NCI-H524 (cell line): ENCODE data around the gene STAB2.
A peak's percentile ranks its signal among the peaks of the same experiment; 100 is the strongest.

Experiments
- DNase-seq, 2 experiments: peaks; one replicate each; lab custom pipeline; 2025; lab: John Stamatoyannopoulos, UW

The STAB2 gene

DNA sequence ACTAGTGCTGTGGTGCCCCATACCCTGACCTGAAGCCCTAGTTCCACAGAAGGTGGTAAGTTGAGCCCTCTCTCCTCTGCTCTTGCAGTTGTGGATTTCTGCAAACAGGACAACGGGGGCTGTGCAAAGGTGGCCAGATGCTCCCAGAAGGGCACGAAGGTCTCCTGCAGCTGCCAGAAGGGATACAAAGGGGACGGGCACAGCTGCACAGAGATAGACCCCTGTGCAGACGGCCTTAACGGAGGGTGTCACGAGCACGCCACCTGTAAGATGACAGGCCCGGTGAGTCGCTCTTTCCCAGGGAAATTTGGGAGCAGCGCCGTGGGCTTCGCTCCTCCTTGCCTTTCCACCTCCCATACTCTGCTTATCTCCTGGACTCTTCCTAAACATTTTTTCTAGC is 161.8 kb downstream of the STAB2 start:
- no peak for DNase-seq

DNA sequence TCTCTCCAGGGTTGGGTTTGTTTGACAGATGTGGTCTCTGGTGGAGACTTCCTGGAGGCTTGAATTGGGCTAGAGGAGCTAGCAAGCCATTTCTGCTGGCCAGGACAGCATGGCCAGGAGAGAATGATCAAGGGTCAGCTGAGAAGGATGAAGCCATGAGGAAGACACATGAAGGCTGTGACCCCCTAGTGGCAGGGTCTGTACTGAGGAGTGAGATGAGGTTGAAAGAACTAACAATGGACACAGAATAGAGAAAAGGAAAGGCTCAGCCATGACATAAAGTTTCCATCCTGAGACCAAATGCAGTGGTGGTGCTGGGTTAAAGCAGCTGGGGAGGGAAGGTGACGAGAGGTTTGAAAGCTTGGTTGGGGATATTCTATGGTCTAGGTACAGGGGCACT is 164.1 kb downstream of the STAB2 start:
- DNase-seq, result no peak

DNA sequence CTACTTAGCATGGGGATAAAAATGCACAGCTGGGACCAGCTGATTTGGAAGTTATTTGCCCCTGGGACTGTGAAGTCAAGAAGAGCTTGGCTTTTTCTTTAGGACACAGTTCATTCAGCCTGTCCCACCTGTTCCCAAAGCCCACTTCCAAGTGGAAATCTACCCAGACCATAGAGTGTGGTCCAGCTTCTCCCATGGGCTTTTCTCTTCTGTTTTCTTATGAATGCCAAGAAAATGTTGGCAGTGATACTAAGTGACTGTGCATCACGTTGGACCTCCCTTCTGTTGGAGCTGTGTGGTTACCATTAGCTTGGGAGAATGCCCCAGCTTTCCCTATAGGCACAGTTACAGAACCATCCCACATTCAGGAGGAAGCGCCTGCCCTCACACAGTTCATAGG is 164.5 kb downstream of the STAB2 start:
- DNase-seq, result no peak

DNA sequence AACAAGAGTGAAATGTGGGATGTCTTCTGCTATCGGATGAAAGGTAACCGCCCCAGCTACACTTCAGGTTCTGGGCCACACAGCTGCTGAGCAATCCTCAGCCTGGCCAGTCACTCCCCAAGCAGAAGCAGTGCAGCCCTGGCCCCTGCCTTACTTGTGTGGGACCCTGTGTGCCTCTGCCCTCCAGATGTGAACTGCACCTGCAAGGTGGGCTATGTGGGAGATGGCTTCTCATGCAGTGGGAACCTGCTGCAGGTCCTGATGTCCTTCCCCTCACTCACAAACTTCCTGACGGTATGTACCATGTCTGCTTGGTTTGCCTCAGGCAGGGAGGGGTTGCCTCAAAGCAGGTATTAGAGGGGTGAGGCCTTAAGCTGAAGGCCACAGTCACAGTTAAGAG is 168.4 kb downstream of the STAB2 start:
- no peak for DNase-seq

DNA sequence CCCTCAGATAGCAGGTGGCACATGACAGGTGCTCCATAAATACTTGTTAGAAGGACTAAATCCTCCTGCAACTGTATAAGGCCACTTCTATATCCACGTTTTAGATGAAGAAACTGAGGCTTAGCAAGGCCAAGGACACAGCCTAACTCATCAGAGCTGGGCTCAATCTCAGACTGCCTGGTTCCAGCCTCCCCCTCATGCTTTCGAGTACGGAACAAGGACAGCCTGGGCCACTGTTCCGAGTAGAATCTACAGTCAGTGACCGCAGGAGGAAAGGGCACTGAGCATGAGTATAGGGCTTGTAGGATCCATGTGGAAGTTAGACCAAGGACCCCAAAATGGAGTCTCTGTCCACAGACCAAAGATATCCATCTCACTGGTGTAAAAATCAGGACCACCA is 169.4 kb downstream of the STAB2 start:
- no peak for DNase-seq

DNA sequence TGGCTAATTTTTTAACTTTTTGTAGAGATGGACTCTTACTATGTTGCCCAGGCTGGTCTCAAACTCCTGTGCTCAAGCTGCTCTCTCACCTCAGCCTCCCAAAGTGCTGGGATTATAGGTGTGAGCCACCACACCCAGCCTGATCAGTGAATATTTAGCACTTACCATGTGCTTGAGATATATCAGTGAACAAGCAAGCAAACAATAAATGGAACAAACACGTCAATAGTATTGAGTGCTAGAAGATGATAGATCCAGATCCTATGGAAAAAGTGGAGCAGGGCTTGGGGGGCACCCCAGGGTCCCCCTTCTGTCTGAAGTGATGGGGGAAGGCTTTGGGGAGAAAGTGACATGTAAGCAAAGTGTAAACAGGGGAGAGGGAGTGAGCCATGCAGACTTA is 170.2 kb downstream of the STAB2 start:
- DNase-seq, result no peak

DNA sequence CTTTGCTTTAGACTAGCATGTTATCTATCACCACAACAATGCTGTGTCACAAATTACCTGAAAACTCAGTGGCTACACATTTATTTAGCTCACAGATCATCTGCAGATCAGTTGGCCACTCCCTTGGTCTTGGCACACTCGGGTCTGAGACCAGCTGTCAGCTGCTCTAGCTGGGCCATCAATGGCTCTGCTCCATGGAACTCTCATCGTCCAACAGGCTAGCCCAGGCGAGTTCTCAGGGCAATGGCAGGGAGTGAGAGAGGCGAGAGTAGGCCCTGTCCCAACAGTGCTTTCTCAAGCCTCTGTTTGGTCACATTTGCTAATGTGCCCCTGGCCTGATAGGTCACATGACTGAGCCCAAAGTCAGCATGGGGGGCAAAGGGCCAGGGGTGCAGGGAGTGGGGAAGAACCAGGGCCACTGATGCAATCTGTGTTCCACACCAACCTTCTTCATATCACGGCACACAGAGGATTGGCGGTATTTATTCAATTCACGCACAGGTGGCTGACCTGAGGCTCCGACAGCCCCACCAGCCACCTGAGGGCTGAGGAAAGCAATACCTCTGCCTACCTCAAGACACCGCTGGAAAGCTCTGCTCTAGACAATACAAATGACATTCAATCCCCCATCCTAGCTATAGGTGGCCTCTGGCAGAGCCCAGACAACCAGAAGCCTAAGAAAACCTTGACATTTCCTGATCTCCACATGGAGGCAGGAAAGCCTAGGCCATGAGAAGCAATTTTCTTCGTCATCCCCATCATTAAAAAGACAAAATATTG is 171.4 kb downstream of the STAB2 start:
- DNase-seq, result no peak

DNA sequence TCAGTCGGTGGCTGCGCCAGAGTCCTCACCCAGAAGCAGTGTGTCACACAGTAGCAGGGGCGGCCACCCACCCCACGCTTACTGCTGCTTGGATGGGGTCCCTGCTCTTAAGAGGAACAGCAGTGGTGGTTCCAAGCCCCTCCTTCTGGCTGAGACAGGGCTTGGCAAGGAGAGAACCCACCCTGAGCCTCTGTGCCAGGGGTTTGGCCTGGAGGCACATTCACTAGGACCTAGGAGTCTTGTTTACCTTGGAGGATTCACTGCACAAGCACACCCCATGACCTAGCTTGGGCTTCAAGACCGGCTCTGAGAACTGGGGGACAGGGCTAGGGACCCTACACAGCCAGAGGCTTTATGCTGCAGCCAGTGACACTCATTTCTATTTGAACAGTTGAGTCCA is 175.4 kb downstream of the STAB2 start:
- DNase-seq, result no peak

DNA sequence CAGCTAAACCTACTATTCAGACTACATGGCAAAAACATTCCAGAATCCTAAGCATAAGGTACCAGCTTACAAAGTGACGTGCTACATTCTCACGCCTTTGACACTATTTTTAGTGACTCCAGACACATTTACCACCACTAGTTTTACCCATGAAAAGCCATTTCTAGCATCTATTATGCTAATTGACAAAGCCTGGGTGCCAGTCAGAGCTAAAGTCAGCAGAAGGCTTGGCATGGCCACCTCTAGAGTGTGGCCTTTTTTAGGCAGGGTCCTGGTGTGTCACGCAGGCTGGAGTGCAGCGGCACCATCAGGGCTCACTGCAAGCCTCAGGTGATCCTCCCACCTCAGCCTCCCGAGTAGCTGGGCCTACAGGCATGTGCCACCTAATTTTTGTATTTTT is 178.2 kb downstream of the STAB2 start:
- no peak for DNase-seq

DNA sequence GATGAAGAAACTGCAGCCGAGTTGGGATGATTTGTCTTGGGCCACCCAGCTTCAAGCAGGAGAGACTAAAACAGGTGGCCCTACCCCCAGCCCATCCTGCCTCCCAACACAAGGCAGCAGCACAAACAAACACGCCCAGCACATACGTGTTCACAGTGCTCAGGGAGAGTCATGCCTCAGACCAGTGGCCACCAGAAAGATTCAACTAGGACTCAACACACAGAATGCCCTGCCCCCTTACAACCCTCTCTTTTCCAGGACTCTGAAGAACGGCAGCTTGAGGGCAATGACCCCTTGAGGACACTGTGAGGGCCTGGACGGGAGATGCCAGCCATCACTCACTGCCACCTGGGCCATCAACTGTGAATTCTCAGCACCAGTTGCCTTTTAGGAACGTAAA is 179.0 kb downstream of the STAB2 start:
- no peak for DNase-seq

DNA sequence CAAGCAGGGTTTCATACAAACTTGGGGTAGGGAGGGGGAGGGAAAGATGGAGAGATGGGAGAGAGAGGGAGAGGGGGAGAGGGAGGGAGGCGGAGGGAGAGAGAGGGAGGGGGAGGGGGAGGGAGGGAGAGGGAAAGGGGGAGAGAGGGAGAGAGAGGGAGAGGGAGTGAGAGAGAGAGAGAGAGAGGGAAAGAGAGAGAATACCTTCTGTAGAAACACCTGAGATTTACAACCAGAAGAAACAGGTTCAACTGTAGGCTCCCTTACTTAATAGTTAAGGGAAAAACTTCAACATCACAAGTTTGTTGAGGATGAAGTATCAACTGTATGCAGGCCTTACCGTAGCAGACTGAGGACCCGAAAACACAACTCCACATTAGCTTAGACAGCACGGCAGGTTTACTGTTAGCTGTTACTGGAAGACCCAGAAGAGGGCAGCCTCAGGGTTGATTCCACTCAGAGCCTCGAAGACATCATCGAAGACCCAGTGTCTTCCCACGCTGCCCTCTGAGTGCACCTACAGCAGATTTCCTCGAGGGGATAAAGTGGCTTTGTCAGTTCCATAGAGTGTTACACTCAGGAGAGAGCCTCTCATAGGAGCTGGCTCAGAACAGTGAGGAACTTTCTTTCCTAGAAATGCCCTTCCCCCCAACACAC is 181.5 kb downstream of the STAB2 start:
- peak in 1 of 2 experiments; percentile 44 for DNase-seq

DNA sequence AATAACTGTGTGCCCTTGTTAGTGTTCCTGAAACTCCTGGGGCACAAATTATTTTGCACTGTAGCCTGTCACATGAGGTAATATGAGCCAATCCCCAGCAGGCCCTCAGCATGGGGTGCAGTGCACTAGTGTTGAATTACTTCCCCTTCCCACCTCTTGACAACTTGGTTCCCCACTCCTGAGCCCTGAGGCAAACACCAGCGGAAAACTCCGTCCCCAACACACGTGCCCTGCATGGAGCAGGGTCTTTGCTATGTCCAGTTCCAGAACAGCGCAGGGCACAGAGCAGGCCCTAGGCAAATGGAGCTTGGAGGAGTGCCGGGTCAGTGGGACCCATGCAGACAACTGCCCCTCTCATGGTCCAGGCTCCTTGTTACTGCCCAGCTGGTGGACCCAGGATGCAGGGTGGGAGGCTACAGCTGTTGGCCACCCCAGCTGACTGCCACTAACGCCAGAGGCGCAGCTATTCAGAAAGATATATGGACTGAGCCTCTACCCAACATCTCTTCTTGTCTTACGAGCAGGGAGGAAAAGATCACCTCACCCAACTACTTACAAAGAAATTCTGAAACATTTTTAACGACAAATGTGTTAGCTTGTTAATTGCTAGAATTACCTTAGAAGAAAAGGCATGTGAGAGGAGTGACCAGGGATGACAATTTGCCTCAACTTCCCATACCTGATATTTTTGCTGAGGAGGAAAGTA is 182.3 kb downstream of the STAB2 start:
- no peak for DNase-seq

DNA sequence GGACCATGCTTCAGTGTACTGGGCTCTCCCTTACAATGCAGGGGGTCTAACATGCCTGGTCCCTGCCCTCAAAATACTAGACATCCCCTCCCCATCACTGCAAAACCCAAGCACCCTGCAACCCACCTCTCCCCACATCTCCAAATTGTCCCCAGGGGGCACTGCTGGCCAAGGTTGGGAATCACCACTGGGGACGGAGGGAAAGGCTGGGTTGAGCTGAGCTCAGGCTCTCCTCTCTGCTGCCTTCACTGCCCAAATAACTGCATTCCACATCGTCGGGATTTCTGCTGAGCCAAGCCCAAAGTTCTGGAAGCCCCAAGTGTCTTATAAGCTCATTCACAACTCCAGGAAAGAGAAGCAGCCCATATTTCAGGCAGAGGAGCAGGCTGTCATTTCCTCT is 184.4 kb downstream of the STAB2 start:
- peak; percentile 25 to 46 for DNase-seq

DNA sequence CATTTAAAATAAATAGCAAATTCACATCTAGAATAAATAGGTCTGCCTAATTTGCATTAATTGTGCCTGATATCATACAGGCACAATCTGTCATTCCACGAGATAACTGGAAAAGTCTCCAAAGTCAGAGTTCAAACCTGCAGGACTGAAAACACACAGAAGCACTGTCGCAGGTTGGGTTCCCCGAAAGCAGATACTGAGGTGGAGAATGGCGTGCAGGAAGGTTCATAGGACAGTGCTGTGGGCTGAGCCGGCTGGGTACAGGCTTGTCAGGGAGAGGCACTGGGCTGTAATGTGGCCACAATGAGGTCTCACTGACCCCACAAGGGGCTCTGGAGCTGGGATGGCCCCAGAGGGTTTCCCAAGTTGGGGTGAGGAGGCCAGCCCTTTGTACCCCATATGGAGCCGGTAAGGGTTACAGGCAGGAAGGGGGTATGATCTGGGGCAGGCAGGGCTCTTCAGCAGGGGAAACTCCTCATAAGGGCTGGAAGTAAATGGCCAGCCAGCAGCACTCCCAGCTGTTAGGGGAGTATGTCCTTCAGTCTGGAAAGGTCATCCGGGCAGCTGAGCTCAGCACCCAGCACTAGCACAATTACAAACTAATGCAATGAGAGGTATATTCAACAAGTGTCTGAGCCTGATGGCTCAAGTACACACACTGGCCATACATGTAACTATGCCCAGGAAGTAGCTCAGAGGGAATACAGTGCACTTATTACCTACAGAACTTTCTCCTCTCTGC is 185.5 kb downstream of the STAB2 start:
- DNase-seq, result no peak

DNA sequence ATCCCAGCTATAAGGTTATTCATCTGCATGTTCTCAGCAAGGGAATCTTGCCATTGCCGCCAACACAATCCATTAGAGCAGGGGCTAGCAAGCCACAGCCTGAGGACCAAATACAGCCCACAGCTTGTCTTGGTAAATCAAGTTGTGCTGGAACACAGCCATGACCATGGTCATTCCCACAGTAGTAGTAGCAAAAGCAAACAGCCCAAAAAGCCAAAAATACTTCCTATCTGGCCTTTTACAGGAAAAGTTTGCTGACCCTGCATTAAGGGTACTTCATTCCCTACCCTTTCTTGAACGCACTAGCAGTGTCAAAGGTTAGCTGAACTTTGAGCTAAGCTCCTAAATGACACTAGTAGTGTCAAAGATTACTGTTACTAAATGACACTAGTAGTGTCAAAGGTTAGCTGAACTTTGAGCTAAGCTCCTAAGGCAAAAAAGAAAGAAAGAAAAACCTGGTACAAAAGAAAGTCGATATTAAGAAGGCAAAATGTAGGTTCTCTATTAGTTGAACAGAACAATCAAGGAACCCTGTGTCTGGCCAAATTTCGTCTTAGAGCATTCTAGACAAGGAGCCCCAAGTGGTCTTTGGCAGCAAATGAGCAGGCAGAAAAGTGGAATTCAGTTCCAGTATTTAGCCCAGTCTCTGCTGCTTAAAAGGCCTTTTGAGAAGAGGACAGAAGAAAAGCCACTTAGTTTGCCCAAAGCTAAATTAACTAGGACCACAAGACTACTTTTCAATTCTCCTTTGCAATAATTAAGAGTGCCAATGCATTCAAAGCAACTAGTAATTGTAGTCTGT is 186.2 kb downstream of the STAB2 start:
- DNase-seq, result no peak

DNA sequence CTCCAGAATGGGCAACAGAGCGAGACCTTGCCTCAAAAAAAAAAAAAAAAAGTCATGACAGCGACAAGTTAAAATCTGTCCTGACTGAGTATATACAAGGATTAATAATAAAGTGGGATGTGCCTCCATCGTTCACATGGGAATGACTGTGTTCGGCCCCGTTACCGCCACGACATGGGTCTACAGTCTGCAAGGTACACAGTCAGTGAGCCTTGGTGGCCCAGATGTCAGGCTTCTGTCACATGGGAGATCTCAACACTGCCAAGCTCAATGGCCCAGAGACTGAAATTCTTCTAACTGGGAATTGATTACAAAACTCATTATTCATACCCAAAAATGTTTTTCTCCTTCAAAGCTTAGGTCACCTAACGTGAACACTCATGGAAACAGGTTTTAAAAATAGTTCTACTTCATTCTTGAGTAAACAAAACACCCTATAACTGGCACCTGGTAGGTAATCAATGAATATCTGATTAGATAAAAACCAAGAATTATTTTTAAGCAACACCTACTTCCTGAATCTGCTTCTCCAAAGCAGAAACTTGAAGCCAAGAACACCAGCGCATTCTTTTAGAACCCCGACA is 188.0 kb downstream of the STAB2 start:
- DNase-seq, result no peak

DNA sequence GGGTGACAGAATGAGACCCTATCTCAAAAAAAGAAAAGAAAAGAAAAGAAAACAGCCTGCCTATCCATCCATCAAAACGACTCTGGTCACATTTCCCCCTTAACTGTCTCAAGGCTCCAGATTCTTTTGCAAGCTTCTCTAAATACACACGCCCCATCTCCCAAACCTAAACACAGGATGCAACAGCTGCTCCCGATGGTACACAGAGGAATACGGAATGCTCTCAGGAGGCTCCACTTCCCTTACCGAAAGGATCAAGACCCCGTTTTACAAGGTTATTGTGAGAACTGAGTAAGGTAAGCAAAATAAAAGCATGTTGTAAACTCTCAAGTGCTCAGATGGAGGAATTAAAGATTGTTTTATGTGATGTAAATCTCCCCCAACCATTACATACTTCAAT is 191.7 kb downstream of the STAB2 start:
- DNase-seq, result no peak

DNA sequence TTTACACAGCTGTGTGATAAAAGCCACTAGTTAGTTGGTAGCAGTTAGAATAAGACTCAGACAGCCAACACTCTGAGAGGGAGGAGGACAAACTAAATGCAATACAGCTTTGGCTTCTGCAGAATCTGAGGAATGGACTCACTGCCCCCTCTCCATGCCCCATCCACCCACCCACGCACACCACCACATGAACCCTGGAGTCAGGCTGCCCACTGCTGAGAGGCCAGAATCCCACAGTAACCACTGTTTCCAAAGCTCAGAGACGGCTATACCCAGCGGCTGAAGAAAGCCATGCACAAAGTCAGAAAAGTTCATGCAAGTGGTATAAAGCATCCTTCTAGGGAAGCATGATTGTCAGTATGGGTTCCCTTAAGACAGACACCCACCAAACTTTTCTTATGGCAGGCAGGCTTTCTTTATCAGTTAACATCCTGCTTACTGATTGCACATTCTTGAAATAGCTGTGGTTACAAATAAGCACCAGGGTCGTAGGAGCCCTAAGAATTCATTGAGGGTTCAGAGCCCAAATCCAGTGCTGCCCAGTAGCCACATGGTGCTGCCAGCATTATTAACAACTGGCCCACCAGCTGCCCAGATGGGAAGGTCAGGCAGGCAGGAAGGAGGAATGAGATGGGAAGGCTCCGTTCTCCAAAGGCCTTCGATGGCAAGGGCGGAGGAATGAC is 192.5 kb downstream of the STAB2 start:
- no peak for DNase-seq

DNA sequence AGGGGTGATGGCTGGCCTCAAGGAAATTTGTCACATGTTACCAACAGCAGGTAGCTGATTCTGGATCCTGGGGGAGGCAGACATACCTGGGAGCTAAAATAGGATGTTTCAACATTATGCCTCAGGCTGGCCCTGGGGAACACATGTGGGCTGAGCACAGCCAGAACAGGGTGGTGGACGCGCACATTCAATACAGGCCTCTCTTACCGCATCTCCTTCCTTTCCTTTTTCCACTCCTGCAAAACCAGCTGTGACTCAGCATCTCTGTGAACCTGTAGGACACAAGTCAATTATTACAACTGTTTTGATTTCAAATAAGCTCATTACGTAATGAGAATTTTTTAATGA is 193.0 kb downstream of the STAB2 start:
- no peak for DNase-seq

DNA sequence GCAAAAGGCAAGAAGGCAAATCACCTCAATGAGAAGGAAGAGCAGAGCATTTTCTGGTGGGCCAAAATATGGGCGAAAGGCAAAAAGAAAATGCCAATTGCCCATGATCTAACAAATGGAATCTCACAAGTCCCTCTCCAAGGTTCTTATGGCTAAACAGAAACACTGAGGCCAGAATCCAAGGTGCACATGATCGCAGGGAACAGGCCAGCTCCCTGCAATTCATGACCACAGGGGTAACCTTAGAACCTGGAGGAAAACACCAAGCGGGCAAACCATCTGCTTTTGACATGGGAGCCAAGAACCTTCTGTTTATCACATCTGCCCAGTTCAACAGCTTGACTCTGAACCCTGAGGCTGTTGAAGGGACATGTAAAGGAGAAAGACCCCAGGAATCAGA is 193.9 kb downstream of the STAB2 start:
- DNase-seq, result peak; percentile 76 to 91

DNA sequence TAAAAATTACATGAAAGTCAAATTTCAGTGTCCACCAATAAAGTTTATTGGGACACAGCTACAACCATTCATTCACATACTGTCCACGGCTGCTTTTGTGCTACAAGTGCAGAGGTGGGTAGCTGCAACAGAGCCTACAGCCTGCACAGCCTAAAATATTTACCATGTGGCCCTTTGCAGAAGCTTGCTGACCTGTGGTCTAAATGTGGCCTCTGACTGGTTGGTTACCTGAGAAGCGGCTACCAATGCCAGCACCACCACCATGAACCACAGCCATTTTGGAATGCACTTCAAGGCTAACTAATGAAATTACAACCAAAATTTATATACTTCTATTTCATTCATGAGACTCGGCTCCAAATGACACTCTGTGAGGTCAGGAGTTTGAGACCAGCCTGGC is 195.3 kb downstream of the STAB2 start:
- no peak for DNase-seq
